DOHH2 (cell line): ENCODE results near the gene TWF2.

Experiments used
- H3F3A ChIP-seq: fragments of 200-600 bp; sonication (generic), shearing (Covaris generic); 2 replicates; pipeline ENCODE4 v1.6.0; 2016; ENCODE audit warnings: antibody characterized with exemption, mild to moderate bottlenecking; ENCODE audit not compliant: control insufficient read depth, insufficient read depth
- H3K27ac ChIP-seq: fragments of 200-600 bp; sonication (generic); 2 replicates; pipeline ENCODE4 v1.5.1; 2014; ENCODE audit warnings: low read depth, mild to moderate bottlenecking, low read length, moderate library complexity
- H3K27me3 ChIP-seq: fragments of 200-600 bp; sonication (generic); 2 replicates; pipeline ENCODE4 v1.6.1; 2014; ENCODE audit warnings: mild to moderate bottlenecking, low read length, mixed read lengths; ENCODE audit not compliant: control insufficient read depth
- H3K36me3 ChIP-seq: fragments of 200-600 bp; sonication (generic); 2 replicates; pipeline ENCODE4 v1.6.1; 2014; ENCODE audit warnings: mild to moderate bottlenecking, low read length, moderate library complexity, mixed read lengths; ENCODE audit not compliant: control insufficient read depth
- H3K4me1 ChIP-seq: fragments of 200-600 bp; sonication (generic); 2 replicates; pipeline ENCODE4 v1.6.1; 2014; ENCODE audit warnings: mild to moderate bottlenecking, low read length, mixed read lengths; ENCODE audit not compliant: control insufficient read depth
- H3K4me2 ChIP-seq: fragments of 200-600 bp; sonication (generic); 2 replicates; pipeline ENCODE4 v1.6.0; 2014; ENCODE audit warnings: mild to moderate bottlenecking, low read length, moderate library complexity
- H3K4me3 ChIP-seq: fragments of 200-600 bp; sonication (generic); 2 replicates; pipeline ENCODE4 v1.5.1; 2014; ENCODE audit warnings: mild to moderate bottlenecking, low read length, mixed read lengths
- H3K79me2 ChIP-seq: fragments of 200-600 bp; sonication (generic); 2 replicates; pipeline ENCODE4 v1.6.1; 2014; ENCODE audit warnings: mild to moderate bottlenecking, low read length, mixed read lengths; ENCODE audit not compliant: control insufficient read depth
- H3K9me2 ChIP-seq: fragments of 200-600 bp; sonication (generic); replicated peaks from 2 replicates; pipeline ENCODE4 v1.6.1; 2014; ENCODE audit warnings: mild to moderate bottlenecking, low read length, mixed read lengths; ENCODE audit not compliant: control insufficient read depth
- H3K9me3 ChIP-seq: fragments of 200-600 bp; sonication (generic); 2 replicates; pipeline ENCODE4 v1.6.1; 2014; ENCODE audit warnings: antibody characterized with exemption, low read length, mixed read lengths; ENCODE audit not compliant: control insufficient read depth, insufficient read depth
- H4K20me1 ChIP-seq: fragments of 200-600 bp; sonication (generic); 2 replicates; pipeline ENCODE4 v1.6.0; 2014; ENCODE audit warnings: low read depth, mild to moderate bottlenecking, antibody characterized with exemption, low read length, moderate library complexity; ENCODE audit not compliant: control insufficient read depth, insufficient read depth
- CTCF ChIP-seq: fragments of 200-600 bp; sonication (generic); IDR thresholded peaks from one replicate; pipeline ENCODE4 v1.5.1; 2014; ENCODE audit warnings: antibody characterized with exemption, mild to moderate bottlenecking, low read depth, low read length; ENCODE audit not compliant: poor library complexity, severe bottlenecking
- EZH2phosphoT487 ChIP-seq: fragments of 200-600 bp; sonication (generic); IDR thresholded peaks from 2 replicates; pipeline ENCODE4 v1.6.1; 2017; ENCODE audit warnings: borderline replicate concordance, mild to moderate bottlenecking, antibody characterized with exemption, low read length, moderate library complexity, mixed read lengths

TWF2 gene

GRCh38 chr3:52204337-52205073 is 34.5 kb downstream of the TWF2 start:
- Histone ChIP-seq H3K36me3 (peaks cover 92% of the 10 kb centered on the region), H3K9me2 (no peaks in the 10 kb centered on the region), H3K27ac (no peak overlapping the region), H3K4me1 (peaks cover 23% of the 10 kb centered on the region), H3F3A (no peaks in the 10 kb centered on the region), H3K27me3 (no peaks in the 10 kb centered on the region), H4K20me1 (no peaks in the 10 kb centered on the region), H3K4me3 (no peak overlapping the region), H3K4me2 (no peak overlapping the region), H3K9me3 (no peaks in the 10 kb centered on the region), H3K79me2 (peaks cover under 1% of the 10 kb centered on the region; the same call in 1 of the 2 replicates)
- TF ChIP-seq EZH2phosphoT487: no peak
- no peak for TF ChIP-seq CTCF

GRCh38 chr3:52203701-52204100 is 35.3 kb downstream of the TWF2 start:
- Histone ChIP-seq H4K20me1 (no peaks in the 10 kb centered on the region; the same call in 1 of the 2 replicates), H3K27me3 (no peaks in the 10 kb centered on the region), H3K9me2 (no peaks in the 10 kb centered on the region), H3K36me3 (peaks cover 92% of the 10 kb centered on the region), H3K4me3 (no peak overlapping the region), H3K27ac (no peak overlapping the region), H3F3A (no peaks in the 10 kb centered on the region), H3K9me3 (no peaks in the 10 kb centered on the region), H3K79me2 (peaks cover 8% of the 10 kb centered on the region), H3K4me1 (peaks cover 31% of the 10 kb centered on the region), H3K4me2 (no peak overlapping the region)
- TF ChIP-seq EZH2phosphoT487 (no peak), CTCF (no peak)

- Histone ChIP-seq H3K9me2 (no peaks in the 10 kb centered on the region), H3K27me3 (no peaks in the 10 kb centered on the region), H3K4me3 (peak overlapping the region; percentile 25; the same call in 1 of the 2 replicates), H3F3A (no peaks in the 10 kb centered on the region), H3K36me3 (peaks cover 86% of the 10 kb centered on the region), H3K4me2 (peak overlapping the region; percentile 48), H4K20me1 (no peaks in the 10 kb centered on the region; the same call in 1 of the 2 replicates), H3K27ac (no peak overlapping the region), H3K4me1 (peaks cover 36% of the 10 kb centered on the region), H3K9me3 (no peaks in the 10 kb centered on the region), H3K79me2 (peaks cover 16% of the 10 kb centered on the region)
- TF ChIP-seq EZH2phosphoT487: no peak
- no peak for TF ChIP-seq CTCF
Measured at GRCh38 chr3:52202384-52203077, 36.4 kb downstream of the TWF2 start.
